Keratinocyte (primary cell): Measurements from ENCODE around the gene ZBED4. TPM values are rescaled to one million over a fixed set of nuclear protein-coding genes. Genes with fewer than 3 reads are reported as not detected.
A peak's percentile ranks its signal among the peaks of the same experiment; 100 is the strongest.

Experiments used
- DNase-seq: peaks from one replicate; pipeline ENCODE4 v3.0.0-alpha.2; 2011; ENCODE audit warnings: low read depth, missing footprints, low spot score
- FAIRE-seq: peaks from 2 replicates; lab custom pipeline; 2011; peaks lifted over from hg19 to GRCh38; lab: Jason Lieb, UNC
- H2AFZ ChIP-seq: 2 replicates; pipeline ENCODE4 v1.6.0; 2012; ENCODE audit warnings: low read length, control low read depth, inconsistent platforms; ENCODE audit not compliant: control insufficient read depth
- H3K27ac ChIP-seq: 2 replicates; pipeline ENCODE4 v1.5.1; 2011; ENCODE audit warnings: low read length; ENCODE audit not compliant: control insufficient read depth, insufficient read depth
- H3K27me3 ChIP-seq: 3 replicates; pipeline ENCODE4 v1.6.0; 2011; ENCODE audit warnings: low read length; ENCODE audit not compliant: control insufficient read depth, insufficient read depth; ENCODE audit errors: extremely low read depth
- H3K36me3 ChIP-seq, 2 experiments: 2 replicates in 1 of 2; 3 replicates in 1 of 2; pipeline ENCODE4 v1.5.1; 2011; ENCODE audit warnings: low read length in 2 of 2, mild to moderate bottlenecking in 1 of 2; ENCODE audit not compliant: control insufficient read depth in 2 of 2, insufficient read depth in 2 of 2; ENCODE audit errors: extremely low read depth in 1 of 2
- H3K4me1 ChIP-seq: 3 replicates; pipeline ENCODE4 v1.5.1; 2011; ENCODE audit warnings: low read length; ENCODE audit not compliant: control insufficient read depth, insufficient read depth; ENCODE audit errors: extremely low read depth
- H3K4me2 ChIP-seq: 3 replicates; pipeline ENCODE4 v1.6.0; 2011; ENCODE audit warnings: low read depth, low read length; ENCODE audit not compliant: control insufficient read depth, insufficient read depth; ENCODE audit errors: extremely low read depth
- H3K4me3 ChIP-seq, 3 experiments: fragments of 200-600 bp in 1 of 3; sonication (generic) in 1 of 3; 2 replicates in 2 of 3; 3 replicates in 1 of 3; pipeline ENCODE4 v1.5.1; 2011 to 2016; ENCODE audit warnings: low read length in 3 of 3, mild to moderate bottlenecking in 3 of 3, control low read depth in 2 of 3, inconsistent platforms in 1 of 3, low read depth in 1 of 3, mixed read lengths in 1 of 3, mixed run types in 1 of 3, moderate library complexity in 1 of 3; ENCODE audit not compliant: control insufficient read depth in 2 of 3, insufficient read depth in 2 of 3; ENCODE audit errors: extremely low read depth in 1 of 3
- H3K79me2 ChIP-seq: 2 replicates; pipeline ENCODE4 v1.6.0; 2012; ENCODE audit warnings: low read length; ENCODE audit not compliant: control insufficient read depth, insufficient read depth
- H3K9ac ChIP-seq: 3 replicates; pipeline ENCODE4 v1.6.0; 2011; ENCODE audit warnings: low read length; ENCODE audit not compliant: control insufficient read depth, insufficient read depth; ENCODE audit errors: extremely low read depth
- H3K9me1 ChIP-seq: 3 replicates; pipeline ENCODE4 v1.6.0; 2011; ENCODE audit warnings: low read length; ENCODE audit not compliant: control insufficient read depth, insufficient read depth; ENCODE audit errors: extremely low read depth
- H3K9me3 ChIP-seq: 2 replicates; pipeline ENCODE4 v1.5.1; 2012; ENCODE audit warnings: low read depth, low read length; ENCODE audit not compliant: control insufficient read depth
- H4K20me1 ChIP-seq: 3 replicates; pipeline ENCODE4 v1.6.0; 2011; ENCODE audit warnings: low read length; ENCODE audit not compliant: control insufficient read depth, insufficient read depth; ENCODE audit errors: extremely low read depth
- CTCF ChIP-seq, 3 experiments: IDR thresholded peaks in 1 of 3; conservative IDR thresholded peaks in 1 of 3; optimal IDR thresholded peaks in 1 of 3; 2 replicates in 2 of 3; 3 replicates in 1 of 3; pipeline versions ENCODE3 to v1.5.1; 2011; ENCODE audit warnings: low read length in 3 of 3, mild to moderate bottlenecking in 3 of 3, moderate library complexity in 2 of 3, control low read depth in 1 of 3, inconsistent platforms in 1 of 3; ENCODE audit not compliant: insufficient read depth in 2 of 3; ENCODE audit errors: extremely low read depth in 1 of 3
- EZH2 ChIP-seq: IDR thresholded peaks from one replicate; pipeline ENCODE4 v1.6.1; 2012; ENCODE audit warnings: inconsistent platforms, mild to moderate bottlenecking, low read length, moderate library complexity
- dilution Hi-C: fragments of 300-500 bp; cut with MboI; formaldehyde crosslinking; loops from one replicate; pipeline ENCODE4 v1.7.0; 2020; ENCODE audit warnings: low sequenced_read_pairs; ENCODE audit not compliant: extremely low pct_ligation_motif_present
- polyA plus RNA-seq, 5 experiments: library from polyadenylated mRNA; depleted of rRNA in 3 of 5; stranded (reverse) in 3 of 5; stranded (forward) in 1 of 5; unstranded in 1 of 5; fragments of >200 nt; gene quantifications; 1 replicate in 1 of 5; 2 replicates in 3 of 5; 3 replicates in 1 of 5; pipeline versions ENCODE4 v1.2.1 to v1.2.3, GENCODE V29; 2011 to 2012; ENCODE audit warnings: missing spikeins in 2 of 5, low read depth in 1 of 5, low replicate concordance in 1 of 5

The ZBED4 gene
- polyA plus RNA-seq, 1 donor (not counting 4 experiments of a cell fraction or from before 2014, with no cell fraction given), result 7.1 TPM

- peaks cover 46% of the 10 kb centered on the region for H4K20me1 ChIP-seq
- peak overlapping the region; percentile 98 for H3K4me2 ChIP-seq
- H3K9ac ChIP-seq, result no peak overlapping the region
- H3K79me2 ChIP-seq, result peaks cover 72% of the 10 kb centered on the region
- no peaks in the 10 kb centered on the region for H3K27me3 ChIP-seq
- no peak overlapping the region for H2AFZ ChIP-seq
- TF ChIP-seq CTCF (optimal IDR thresholded peaks at IDR 0.05 in 1 of 3, IDR thresholded peaks at IDR 0.05 in 1 of 3, conservative IDR thresholded peaks at IDR 0.05 in 1 of 3; ENCODE audit: extremely low read depth in 1 of 3, insufficient read depth in 2 of 3, low read length in 3 of 3), result no peak
- TF ChIP-seq EZH2, result no peak
- H3K36me3 ChIP-seq, result peaks cover 25 to 35% of the 10 kb centered on the region in 2 experiments
- dilution Hi-C loops, result no loop called here
- no peak overlapping the region for H3K4me3 ChIP-seq
- peaks cover 6% of the 10 kb centered on the region for H3K9me1 ChIP-seq
- peak overlapping the region; percentile 13 for H3K27ac ChIP-seq
- FAIRE-seq (no peak), DNase-seq (no peak)
- peaks cover 19% of the 10 kb centered on the region for H3K4me1 ChIP-seq
- H3K9me3 ChIP-seq, result no peaks in the 10 kb centered on the region
Measured at GRCh38 chr22:49824936-49825335, 28.7 kb upstream of the ZBED4 start.

GRCh38 chr22:49825436-49825835, 28.2 kb upstream of the ZBED4 start:
- FAIRE-seq (peak; percentile 53), DNase-seq (no peak)
- Histone ChIP-seq H3K9me3 (no peaks in the 10 kb centered on the region), H3K36me3 (peaks cover 22 to 30% of the 10 kb centered on the region in 2 experiments), H3K9me1 (peaks cover 6% of the 10 kb centered on the region), H3K27me3 (no peaks in the 10 kb centered on the region), H3K4me1 (peaks cover 19% of the 10 kb centered on the region), H3K79me2 (peaks cover 67% of the 10 kb centered on the region), H3K4me2 (peak overlapping the region; percentile 98), H3K27ac (peak overlapping the region; percentile 84), H2AFZ (no peak overlapping the region), H3K4me3 (peak overlapping the region; percentile 81 to 94 (median 89)), H3K9ac (peak overlapping the region; percentile 92), H4K20me1 (peaks cover 43% of the 10 kb centered on the region)
- dilution Hi-C loops, result no loop called here
- TF ChIP-seq EZH2 (no peak), CTCF (optimal IDR thresholded peaks at IDR 0.05 in 1 of 3, IDR thresholded peaks at IDR 0.05 in 1 of 3, conservative IDR thresholded peaks at IDR 0.05 in 1 of 3; ENCODE audit: extremely low read depth in 1 of 3, insufficient read depth in 2 of 3, low read length in 3 of 3) (no peak)
